Upper lobe of left lung (tissue), 6 donors: ENCODE data around the gene ADCY9. TPM values are rescaled to one million over a fixed set of nuclear protein-coding genes. Genes with fewer than 3 reads are reported as not detected.
A peak's percentile ranks its signal among the peaks of the same experiment; 100 is the strongest.

Source experiments
- ATAC-seq, 2 donors: fragments of 200-7000 bp; cut with Tn5 transposase; one replicate each; pipeline ENCODE4 v1.9.1; 2022; ENCODE audit warnings: mild to moderate bottlenecking in 2 of 2, moderate library complexity in 2 of 2; ENCODE audit not compliant: low FRiP score in 2 of 2
- DNase-seq, 2 donors: peaks; one replicate each; pipeline ENCODE4 v3.0.0-alpha.2; 2019 to 2020
- H3K27ac ChIP-seq, 4 donors: fragments of 200-600 bp; sonication (generic); one replicate each; pipeline ENCODE4 v1.5.1; 2016 to 2019
- H3K27me3 ChIP-seq, 4 donors: fragments of 200-600 bp; sonication (generic); one replicate each; pipeline ENCODE4 v1.5.1; 2017 to 2019
- H3K36me3 ChIP-seq, 4 donors: fragments of 200-600 bp; sonication (generic); one replicate each; pipeline ENCODE4 v1.5.1; 2016 to 2019
- H3K4me1 ChIP-seq, 4 donors: fragments of 200-600 bp; sonication (generic); one replicate each; pipeline ENCODE4 v1.5.1; 2018 to 2019
- H3K4me3 ChIP-seq, 4 donors: fragments of 200-600 bp; sonication (generic); one replicate each; pipeline ENCODE4 v1.5.1; 2017 to 2019; ENCODE audit warnings: mild to moderate bottlenecking in 2 of 4, moderate library complexity in 1 of 4
- H3K9me3 ChIP-seq, 4 donors: fragments of 200-600 bp; sonication (generic); one replicate each; pipeline ENCODE4 v1.5.1; 2018 to 2019
- EP300 ChIP-seq, 4 donors: sonication (generic); formaldehyde crosslinking; IDR thresholded peaks; one replicate each; pipeline ENCODE4 v1.5.1; 2017; ENCODE audit warnings: antibody characterized with exemption in 4 of 4, control low read depth in 2 of 4
- POLR2A ChIP-seq, 4 donors: fragments of 450-650 bp; IDR thresholded peaks; one replicate each; pipeline ENCODE4 v1.5.1; 2016 to 2017; ENCODE audit warnings: antibody characterized with exemption in 4 of 4, mild to moderate bottlenecking in 2 of 4
- POLR2AphosphoS5 ChIP-seq, 2 donors: sonication (generic); formaldehyde crosslinking; IDR thresholded peaks; one replicate each; pipeline ENCODE4 v1.5.1; 2017; ENCODE audit warnings: antibody characterized with exemption in 2 of 2
- WGBS, 2 donors: methylation state at CpG; one replicate each; pipeline ENCODE4 v1.1.5; 2017 to 2018; 5-methylcytosine and 5-hydroxymethylcytosine counted together
- total RNA-seq, 6 donors: library from RNA; depleted of rRNA in 4 of 6; stranded (reverse); fragments of >200 nt in 4 of 6; gene quantifications; one replicate each; pipeline versions ENCODE4 v1.1.0 to v1.2.1, GENCODE V29; 2016 to 2021
- TF ChIP-seq, protein P1 (sequence below), 6 experiments: fragments of 450-650 bp in 4 of 6; fragments of 200-600 bp in 2 of 6; sonication (generic) in 2 of 6; IDR thresholded peaks; one replicate each; pipeline ENCODE4 v1.5.1; 2016 to 2019; ENCODE audit warnings: antibody characterized with exemption in 6 of 6
- donor health status: DM: no; HTN: no; CAD: no; lungs with moderate emphysema.
- donor health status: DM: no; HTN: yes; CAD: no; lungs with severe emphysema.

Gene ADCY9
- total RNA-seq, 6 donors from 2014 or later = 46.0 to 80.7 (median 68.4) TPM

DNA sequence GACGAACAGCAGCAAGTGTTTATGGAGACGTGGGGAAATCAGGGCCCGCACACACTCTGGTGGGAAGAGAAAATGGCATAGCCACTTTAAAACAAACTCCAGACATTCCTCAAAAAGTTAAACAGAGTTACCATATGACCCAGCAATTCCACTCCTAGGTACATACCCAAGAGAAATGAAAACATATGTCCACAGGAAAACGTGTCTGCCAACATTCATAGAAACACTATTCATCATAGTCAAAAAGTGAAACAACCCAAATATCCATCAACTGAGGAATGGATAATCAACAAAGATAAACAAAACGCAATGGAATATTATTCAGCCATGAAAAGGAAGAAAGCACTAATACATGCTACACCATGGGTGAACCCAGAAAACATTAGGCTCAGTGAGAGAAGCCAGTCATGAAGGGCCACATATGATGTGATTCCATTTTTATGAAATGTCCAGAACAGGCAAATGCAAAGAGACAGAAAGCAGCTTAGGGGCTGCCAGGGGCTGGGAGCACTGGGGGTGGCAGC is 32.8 kb downstream of the ADCY9 start:
- H3K36me3 ChIP-seq = no peaks in the 10 kb centered on the region
- ATAC-seq (no peak), DNase-seq (no peak)
- TF ChIP-seq EP300 (IDR thresholded peaks at IDR 0.05) (no peak), POLR2A (IDR thresholded peaks at IDR 0.05) (no peak), POLR2AphosphoS5 (IDR thresholded peaks at IDR 0.05) (no peak)
- TF ChIP-seq, protein P1, sequence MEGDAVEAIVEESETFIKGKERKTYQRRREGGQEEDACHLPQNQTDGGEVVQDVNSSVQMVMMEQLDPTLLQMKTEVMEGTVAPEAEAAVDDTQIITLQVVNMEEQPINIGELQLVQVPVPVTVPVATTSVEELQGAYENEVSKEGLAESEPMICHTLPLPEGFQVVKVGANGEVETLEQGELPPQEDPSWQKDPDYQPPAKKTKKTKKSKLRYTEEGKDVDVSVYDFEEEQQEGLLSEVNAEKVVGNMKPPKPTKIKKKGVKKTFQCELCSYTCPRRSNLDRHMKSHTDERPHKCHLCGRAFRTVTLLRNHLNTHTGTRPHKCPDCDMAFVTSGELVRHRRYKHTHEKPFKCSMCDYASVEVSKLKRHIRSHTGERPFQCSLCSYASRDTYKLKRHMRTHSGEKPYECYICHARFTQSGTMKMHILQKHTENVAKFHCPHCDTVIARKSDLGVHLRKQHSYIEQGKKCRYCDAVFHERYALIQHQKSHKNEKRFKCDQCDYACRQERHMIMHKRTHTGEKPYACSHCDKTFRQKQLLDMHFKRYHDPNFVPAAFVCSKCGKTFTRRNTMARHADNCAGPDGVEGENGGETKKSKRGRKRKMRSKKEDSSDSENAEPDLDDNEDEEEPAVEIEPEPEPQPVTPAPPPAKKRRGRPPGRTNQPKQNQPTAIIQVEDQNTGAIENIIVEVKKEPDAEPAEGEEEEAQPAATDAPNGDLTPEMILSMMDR (IDR thresholded peaks at IDR 0.05) = no peak
- H3K27ac ChIP-seq = no peak overlapping the region
- no peaks in the 10 kb centered on the region for H3K27me3 ChIP-seq
- 90 to 94% methylated on average over 5 of the region's 5 CpGs for WGBS, 2 donors
- no peaks in the 10 kb centered on the region for H3K9me3 ChIP-seq
- peaks cover 5 to 26% (median 19%) of the 10 kb centered on the region in 4 donors for H3K4me1 ChIP-seq
- H3K4me3 ChIP-seq = no peak overlapping the region

DNA sequence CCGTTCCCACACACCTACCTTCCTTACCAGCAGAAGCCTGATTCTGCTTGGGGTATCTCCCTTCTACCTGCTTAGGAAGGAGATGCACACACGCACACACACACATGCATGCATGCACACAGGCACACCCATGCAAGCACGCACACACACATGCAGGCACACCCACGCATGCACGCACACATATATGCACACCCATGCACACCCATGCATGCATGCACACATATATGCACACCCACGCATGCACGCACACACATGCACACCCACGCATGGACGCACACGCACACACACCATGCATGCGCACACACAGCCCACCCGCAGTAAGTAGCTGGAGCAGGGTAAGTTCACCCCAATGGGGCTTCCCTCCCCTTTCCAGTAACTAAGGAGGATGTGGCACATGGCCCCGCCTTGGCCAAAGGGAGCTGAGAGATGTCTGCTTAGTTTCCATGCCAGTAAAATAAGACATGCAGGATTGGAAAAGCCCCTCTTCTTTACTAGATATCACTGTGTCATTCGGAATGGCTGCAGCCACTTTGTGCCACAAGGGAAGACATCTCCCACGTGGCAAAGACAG is 33.7 kb downstream of the ADCY9 start:
- Histone ChIP-seq H3K4me3 (no peak overlapping the region), H3K4me1 (peaks cover under 1 to 19% (median 11%) of the 10 kb centered on the region in 4 donors), H3K27ac (no peak overlapping the region), H3K9me3 (no peaks in the 10 kb centered on the region), H3K36me3 (no peaks in the 10 kb centered on the region), H3K27me3 (no peaks in the 10 kb centered on the region)
- WGBS, 2 donors = 94% methylated on average over 15 of the region's 15 CpGs
- DNase-seq = no peak
- ATAC-seq = peak in 1 of 2 donors; percentile 7
- TF ChIP-seq EP300 (IDR thresholded peaks at IDR 0.05) (no peak), POLR2AphosphoS5 (IDR thresholded peaks at IDR 0.05) (no peak), POLR2A (IDR thresholded peaks at IDR 0.05) (no peak)
- TF ChIP-seq, protein P1 (IDR thresholded peaks at IDR 0.05) = no peak

DNA sequence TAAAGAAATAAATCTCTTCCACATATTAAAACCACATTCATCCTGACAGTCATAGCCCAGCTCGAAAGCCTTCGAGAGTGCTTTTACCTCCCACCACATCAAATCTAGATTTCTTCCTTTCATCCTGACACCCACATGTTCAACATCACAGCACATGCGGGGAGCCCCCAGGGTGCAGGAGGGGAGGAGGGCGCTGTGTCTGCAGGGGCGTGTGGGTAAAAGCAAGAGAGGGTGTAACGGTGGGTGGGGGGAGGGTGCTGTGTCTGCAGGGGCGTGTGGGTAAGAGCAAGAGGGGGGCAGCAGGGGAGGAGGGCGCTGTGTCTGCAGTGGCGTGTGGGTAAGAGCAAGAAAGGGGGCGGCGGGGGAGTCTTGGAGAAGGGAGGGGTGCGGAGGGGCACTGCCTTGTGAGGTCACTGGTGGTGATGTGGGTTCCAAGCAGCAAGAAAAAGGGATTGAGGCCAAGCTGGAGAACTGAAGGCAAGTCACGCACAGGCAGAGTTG is 34.7 kb downstream of the ADCY9 start:
- TF ChIP-seq EP300 (IDR thresholded peaks at IDR 0.05) = no peak
- TF ChIP-seq, protein P1 (IDR thresholded peaks at IDR 0.05) = no peak
- TF ChIP-seq POLR2AphosphoS5 (IDR thresholded peaks at IDR 0.05) = no peak
- no peak for TF ChIP-seq POLR2A (IDR thresholded peaks at IDR 0.05)
- H3K4me1 ChIP-seq = peaks cover 0 to 18% (median 7%) of the 10 kb centered on the region in 4 donors
- no peak for ATAC-seq
- no peaks in the 10 kb centered on the region for H3K9me3 ChIP-seq
- WGBS, 2 donors = 65 to 75% methylated on average over 12 to 13 of the region's 13 CpGs
- H3K27me3 ChIP-seq = no peaks in the 10 kb centered on the region
- H3K4me3 ChIP-seq = no peak overlapping the region
- no peak for DNase-seq
- no peak overlapping the region for H3K27ac ChIP-seq
- H3K36me3 ChIP-seq = no peaks in the 10 kb centered on the region

DNA sequence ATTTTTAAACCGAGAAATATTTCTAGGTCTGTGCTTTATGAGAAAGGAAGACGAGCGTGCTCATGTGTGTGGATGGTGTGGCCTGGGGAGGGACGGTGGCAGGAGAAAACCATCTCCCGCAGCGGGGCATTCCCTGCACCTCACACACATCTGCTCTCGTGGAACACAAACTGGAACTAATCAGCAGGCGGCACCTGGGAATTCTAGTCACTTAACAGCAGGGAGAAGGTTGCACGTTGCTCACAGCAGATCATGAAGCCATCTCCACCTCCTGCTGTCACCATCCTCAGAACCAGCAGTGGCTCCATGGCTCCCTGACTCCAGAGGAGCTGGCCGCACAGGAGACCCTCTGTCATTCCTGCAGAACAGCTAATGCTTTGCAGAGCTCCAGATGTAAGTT is 35.2 kb downstream of the ADCY9 start:
- TF ChIP-seq, protein P1 (IDR thresholded peaks at IDR 0.05) = no peak
- TF ChIP-seq EP300 (IDR thresholded peaks at IDR 0.05) = no peak
- TF ChIP-seq POLR2A (IDR thresholded peaks at IDR 0.05) = no peak
- TF ChIP-seq POLR2AphosphoS5 (IDR thresholded peaks at IDR 0.05) = no peak
- WGBS, 2 donors = 72 to 80% methylated on average over 9 to 10 of the region's 10 CpGs
- no peak overlapping the region for H3K4me3 ChIP-seq
- no peak for ATAC-seq
- peaks cover 0 to 12% (median 4%) of the 10 kb centered on the region in 4 donors for H3K4me1 ChIP-seq
- no peaks in the 10 kb centered on the region for H3K27me3 ChIP-seq
- no peaks in the 10 kb centered on the region for H3K36me3 ChIP-seq
- no peak for DNase-seq
- H3K9me3 ChIP-seq = no peaks in the 10 kb centered on the region
- H3K27ac ChIP-seq = no peak overlapping the region
